SU-DHL-6 (cell line): ENCODE results near the gene SMAP2.

Source experiments
- EZH2phosphoT487 ChIP-seq: fragments of 200-600 bp; sonication (generic), shearing (Covaris generic); conservative IDR thresholded peaks from 2 replicates; pipeline ENCODE4 v1.6.1; 2018; ENCODE audit warnings: mild to moderate bottlenecking, antibody characterized with exemption, low read length, moderate library complexity, mixed read lengths
- TF ChIP-seq, protein P1 (sequence below): fragments of 200-600 bp; sonication (generic); IDR thresholded peaks from one replicate; pipeline ENCODE4 v1.5.1; 2017; ENCODE audit warnings: antibody characterized with exemption, mild to moderate bottlenecking, low read length, moderate library complexity; ENCODE audit not compliant: insufficient read depth, poor library complexity, severe bottlenecking

DNA sequence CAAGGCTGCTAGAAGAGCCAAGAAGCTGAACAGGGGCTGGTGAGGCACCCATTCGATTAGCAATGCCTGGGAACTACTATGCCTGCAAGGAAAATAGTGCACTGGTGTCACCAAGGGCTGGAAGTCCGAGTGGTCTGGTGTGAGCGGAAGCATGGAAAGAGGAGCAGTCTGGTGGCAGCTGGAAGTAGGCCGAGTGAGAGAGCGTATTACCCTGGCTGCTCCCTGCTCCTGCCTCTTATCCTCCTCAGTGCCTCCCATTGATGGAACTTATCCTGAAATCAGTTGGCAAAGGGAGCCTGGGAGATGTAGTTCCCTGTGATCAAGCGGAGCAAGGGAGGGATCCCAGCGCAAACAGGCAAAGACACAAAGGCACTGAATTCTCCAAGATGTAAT, 9.6 kb downstream of the SMAP2 start:
- TF ChIP-seq, protein P1, sequence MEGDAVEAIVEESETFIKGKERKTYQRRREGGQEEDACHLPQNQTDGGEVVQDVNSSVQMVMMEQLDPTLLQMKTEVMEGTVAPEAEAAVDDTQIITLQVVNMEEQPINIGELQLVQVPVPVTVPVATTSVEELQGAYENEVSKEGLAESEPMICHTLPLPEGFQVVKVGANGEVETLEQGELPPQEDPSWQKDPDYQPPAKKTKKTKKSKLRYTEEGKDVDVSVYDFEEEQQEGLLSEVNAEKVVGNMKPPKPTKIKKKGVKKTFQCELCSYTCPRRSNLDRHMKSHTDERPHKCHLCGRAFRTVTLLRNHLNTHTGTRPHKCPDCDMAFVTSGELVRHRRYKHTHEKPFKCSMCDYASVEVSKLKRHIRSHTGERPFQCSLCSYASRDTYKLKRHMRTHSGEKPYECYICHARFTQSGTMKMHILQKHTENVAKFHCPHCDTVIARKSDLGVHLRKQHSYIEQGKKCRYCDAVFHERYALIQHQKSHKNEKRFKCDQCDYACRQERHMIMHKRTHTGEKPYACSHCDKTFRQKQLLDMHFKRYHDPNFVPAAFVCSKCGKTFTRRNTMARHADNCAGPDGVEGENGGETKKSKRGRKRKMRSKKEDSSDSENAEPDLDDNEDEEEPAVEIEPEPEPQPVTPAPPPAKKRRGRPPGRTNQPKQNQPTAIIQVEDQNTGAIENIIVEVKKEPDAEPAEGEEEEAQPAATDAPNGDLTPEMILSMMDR, result no peak
- no peak for TF ChIP-seq EZH2phosphoT487
